Measurements from ENCODE around the gene SLC25A1.

- TF ChIP-seq POLR2A (IDR thresholded peaks at IDR 0.05; ENCODE audit: low read length), result no peak
- no peak for TF ChIP-seq GATA1 (IDR thresholded peaks at IDR 0.05; ENCODE audit: low read depth, low read length)
These were observed 5.9 kb upstream of the SLC25A1 start for GRCh38 chr22:19184276-19184997.

All from erythroblast (primary cell).